IPS-11a (cell line): ENCODE measurements around the gene L2HGDH.
A peak's percentile ranks its signal among the peaks of the same experiment; 100 is the strongest.

Source experiments
- H3K4me3 ChIP-seq: one replicate; pipeline ENCODE4 v1.5.1; 2013; ENCODE audit warnings: low read depth, low read length, control low read depth

The L2HGDH gene

GRCh38 chr14:50299585-50299984 lies 12.4 kb downstream of the L2HGDH start:
- H3K4me3 ChIP-seq: no peak overlapping the region

GRCh38 chr14:50290306-50290705 lies 21.7 kb downstream of the L2HGDH start:
- no peak overlapping the region for H3K4me3 ChIP-seq

- no peak overlapping the region for H3K4me3 ChIP-seq
These were observed 23.9 kb downstream of the L2HGDH start for GRCh38 chr14:50288146-50288545.

- H3K4me3 ChIP-seq: no peak overlapping the region
These were observed 26.2 kb downstream of the L2HGDH start for GRCh38 chr14:50285861-50286260.

- H3K4me3 ChIP-seq: no peak overlapping the region
These were observed 39.5 kb downstream of the L2HGDH start for GRCh38 chr14:50272498-50272897.

- H3K4me3 ChIP-seq: no peak overlapping the region
These were observed 41.1 kb downstream of the L2HGDH start for GRCh38 chr14:50270932-50271331.

- H3K4me3 ChIP-seq: no peak overlapping the region
These were observed 47.0 kb downstream of the L2HGDH start for GRCh38 chr14:50265029-50265428.

- no peak overlapping the region for H3K4me3 ChIP-seq
These were observed 48.7 kb downstream of the L2HGDH start for GRCh38 chr14:50263321-50263720.

GRCh38 chr14:50262865-50263264 lies 49.2 kb downstream of the L2HGDH start:
- no peak overlapping the region for H3K4me3 ChIP-seq

GRCh38 chr14:50260511-50260910 lies 51.5 kb downstream of the L2HGDH start:
- H3K4me3 ChIP-seq: no peak overlapping the region

- no peak overlapping the region for H3K4me3 ChIP-seq
These were observed 52.0 kb downstream of the L2HGDH start for GRCh38 chr14:50260072-50260471.

GRCh38 chr14:50257732-50258131 lies 54.3 kb downstream of the L2HGDH start:
- no peak overlapping the region for H3K4me3 ChIP-seq

- no peak overlapping the region for H3K4me3 ChIP-seq
These were observed 57.8 kb downstream of the L2HGDH start for GRCh38 chr14:50254248-50254647.

- no peak overlapping the region for H3K4me3 ChIP-seq
These were observed 62.8 kb downstream of the L2HGDH start for GRCh38 chr14:50249136-50249775.

- no peak overlapping the region for H3K4me3 ChIP-seq
These were observed 64.8 kb downstream of the L2HGDH start for GRCh38 chr14:50247245-50247644.

GRCh38 chr14:50242566-50243310 lies 69.3 kb downstream of the L2HGDH start:
- no peak overlapping the region for H3K4me3 ChIP-seq

GRCh38 chr14:50242096-50242495 lies 69.9 kb downstream of the L2HGDH start:
- no peak overlapping the region for H3K4me3 ChIP-seq

- no peak overlapping the region for H3K4me3 ChIP-seq
These were observed 74.6 kb downstream of the L2HGDH start for GRCh38 chr14:50237427-50237826.

- no peak overlapping the region for H3K4me3 ChIP-seq
These were observed 78.1 kb downstream of the L2HGDH start for GRCh38 chr14:50233951-50234250.

GRCh38 chr14:50233166-50233950 lies 78.7 kb downstream of the L2HGDH start:
- no peak overlapping the region for H3K4me3 ChIP-seq

GRCh38 chr14:50232276-50232642 lies 79.8 kb downstream of the L2HGDH start:
- H3K4me3 ChIP-seq: peak overlapping the region; percentile 81
